Fibroblast of skin of right biceps (primary cell): Measurements from ENCODE around the gene PTPRQ.

Experiments
- DNase-seq: peaks from one replicate; pipeline ENCODE4 v3.0.0-alpha.2; 2013

Gene PTPRQ

GRCh38 chr12:80659512-80660063 is 215.6 kb downstream of the PTPRQ start:
- peak; percentile 12 for DNase-seq

GRCh38 chr12:80662586-80662985 is 218.6 kb downstream of the PTPRQ start:
- DNase-seq: no peak

DNA sequence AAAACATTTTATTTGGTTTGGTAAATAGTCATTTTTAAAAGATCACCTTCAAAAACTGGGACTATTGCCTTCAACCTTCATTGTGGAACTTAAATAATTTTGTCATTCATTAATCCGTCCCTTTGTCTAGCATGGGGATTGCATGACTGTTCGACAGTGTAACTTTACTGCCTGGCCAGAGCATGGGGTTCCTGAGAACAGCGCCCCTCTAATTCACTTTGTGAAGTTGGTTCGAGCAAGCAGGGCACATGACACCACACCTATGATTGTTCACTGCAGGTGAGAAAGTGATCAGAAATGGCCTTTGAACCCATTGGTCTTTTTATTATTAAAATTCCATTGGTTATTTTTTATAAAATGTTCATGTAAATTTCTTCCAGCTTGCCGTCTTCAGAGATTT is 226.2 kb downstream of the PTPRQ start:
- no peak for DNase-seq

DNA sequence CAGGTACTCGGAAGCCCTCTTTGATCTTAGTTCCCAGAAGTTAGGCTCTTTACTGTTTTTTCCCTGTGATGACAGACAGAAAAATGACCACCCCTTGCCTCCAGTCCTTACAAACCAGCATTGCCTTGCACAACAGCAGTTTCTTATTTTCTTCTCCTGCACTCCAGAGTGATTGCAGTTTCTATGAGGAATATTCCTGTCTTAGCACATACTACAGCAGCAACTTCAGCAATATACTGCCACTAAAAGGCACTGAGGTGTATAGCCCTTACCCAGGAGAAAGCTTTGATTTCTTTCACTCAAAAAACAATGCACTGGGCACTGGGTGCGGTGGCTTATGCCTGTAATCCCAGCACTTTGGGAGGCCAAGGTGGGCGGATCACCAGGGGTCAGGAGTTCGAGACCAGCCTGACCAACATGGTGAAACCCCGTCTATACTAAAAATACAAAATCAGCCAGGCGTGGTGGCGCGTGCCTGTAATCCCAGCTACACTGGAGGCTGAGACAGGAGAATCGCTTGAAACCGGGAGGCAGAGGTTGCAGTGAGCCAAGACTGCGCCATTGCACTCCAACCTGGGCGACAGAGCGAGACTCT is 232.1 kb downstream of the PTPRQ start:
- DNase-seq: peak; percentile 23

GRCh38 chr12:80676856-80677255 is 232.8 kb downstream of the PTPRQ start:
- no peak for DNase-seq

- no peak for DNase-seq
Measured at GRCh38 chr12:80677994-80678393, 234.0 kb downstream of the PTPRQ start.

GRCh38 chr12:80679346-80680131 is 235.5 kb downstream of the PTPRQ start:
- DNase-seq: no peak

DNA sequence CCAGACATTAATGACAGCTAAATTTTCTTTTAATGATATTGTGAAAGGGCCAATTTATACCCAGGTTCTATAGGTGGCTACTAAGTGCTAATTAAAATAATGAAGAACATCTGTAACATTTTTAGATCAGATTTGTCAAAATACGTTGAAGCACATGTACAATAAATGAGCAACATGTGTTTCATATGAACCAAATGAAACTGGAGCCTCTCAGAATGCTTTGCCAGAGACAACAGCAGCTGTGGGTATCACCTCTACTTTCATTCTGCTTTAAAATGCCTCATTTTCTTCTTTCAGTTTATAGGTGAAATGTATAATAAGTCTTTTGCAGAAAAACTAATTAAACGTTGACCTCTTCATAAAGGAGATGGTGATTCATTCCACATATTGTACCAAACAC is 237.3 kb downstream of the PTPRQ start:
- no peak for DNase-seq

DNA sequence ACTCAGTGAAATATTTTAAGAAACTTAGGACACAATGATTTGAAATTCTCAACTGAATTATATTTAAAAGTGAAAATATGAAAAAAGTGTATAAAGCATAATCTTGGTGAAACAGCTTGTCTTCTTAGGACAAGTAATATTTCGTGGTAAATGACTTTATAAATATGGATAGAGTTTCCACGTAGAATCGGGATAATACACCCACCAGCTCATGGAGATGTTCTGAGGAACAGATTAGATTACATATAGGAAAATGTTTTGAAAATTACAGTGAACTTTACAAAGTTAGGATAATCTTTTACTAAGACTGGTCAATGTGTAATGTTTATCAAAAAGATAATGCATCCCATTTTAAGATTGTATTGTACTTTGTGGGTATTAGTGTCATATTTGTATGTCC is 237.8 kb downstream of the PTPRQ start:
- no peak for DNase-seq

DNA sequence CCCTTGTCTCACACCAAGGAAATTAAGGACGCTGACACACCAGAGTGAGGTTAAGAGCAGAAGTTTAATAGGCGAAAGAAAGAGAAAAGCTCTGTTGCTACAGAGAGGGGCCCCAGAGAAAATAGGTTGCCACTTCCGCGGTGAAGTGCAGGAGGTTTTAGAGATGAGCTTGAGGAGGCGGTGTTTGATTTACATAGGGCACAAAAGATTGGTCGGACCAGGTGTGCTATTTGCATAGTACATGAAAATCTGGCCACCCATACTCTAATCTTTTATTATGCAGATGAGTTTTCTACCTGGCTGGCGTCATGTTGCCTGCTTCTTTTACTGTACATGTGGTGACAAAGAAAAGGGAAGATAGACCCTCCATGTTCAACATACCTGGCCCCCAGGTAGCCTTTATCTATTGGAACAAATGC is 240.1 kb downstream of the PTPRQ start:
- no peak for DNase-seq

GRCh38 chr12:80690090-80690489 is 246.1 kb downstream of the PTPRQ start:
- no peak for DNase-seq

DNA sequence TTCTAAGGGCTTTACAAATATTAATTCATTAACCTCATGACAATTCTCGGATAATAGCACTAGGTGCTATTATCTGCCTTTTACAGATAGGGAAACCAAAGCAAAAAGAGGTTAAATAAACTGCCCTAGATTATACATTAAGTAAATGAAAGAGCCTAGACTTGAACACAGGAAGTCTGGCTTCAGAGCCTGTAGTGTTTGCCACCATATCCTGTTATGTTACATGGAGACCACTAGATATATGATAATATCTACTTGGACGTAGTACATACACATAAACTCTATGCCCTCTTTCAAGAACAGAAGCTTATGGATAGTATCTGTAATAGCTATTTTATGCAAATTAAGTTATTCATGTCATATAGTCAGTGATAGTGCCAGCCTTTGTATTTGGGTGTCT is 246.5 kb downstream of the PTPRQ start:
- DNase-seq: no peak

DNA sequence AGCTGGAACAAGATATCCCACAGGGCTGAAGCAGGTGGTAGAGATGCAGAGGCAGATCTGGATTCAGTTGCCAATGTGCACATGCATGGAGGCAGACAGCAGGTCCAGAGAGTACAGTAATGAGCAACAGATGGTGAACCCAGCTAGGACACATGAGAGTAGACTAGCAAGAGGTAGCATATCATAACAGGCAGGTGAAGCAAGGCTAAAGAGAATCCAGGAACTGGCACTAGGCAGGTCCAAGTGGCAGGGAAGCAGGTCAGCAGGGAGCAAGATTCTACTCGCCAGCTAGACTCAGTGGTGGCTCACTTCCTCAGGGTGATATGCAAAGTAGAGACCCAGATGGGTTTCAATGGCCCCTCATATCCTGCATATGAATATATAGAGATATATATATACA is 248.1 kb downstream of the PTPRQ start:
- DNase-seq: no peak

- DNase-seq: no peak
Measured at GRCh38 chr12:80697270-80697887, 253.3 kb downstream of the PTPRQ start.

GRCh38 chr12:80698256-80698655 is 254.2 kb downstream of the PTPRQ start:
- no peak for DNase-seq

GRCh38 chr12:80698847-80699542 is 255.0 kb downstream of the PTPRQ start:
- DNase-seq: no peak

- no peak for DNase-seq
Measured at GRCh38 chr12:80700327-80700726, 256.3 kb downstream of the PTPRQ start.

DNA sequence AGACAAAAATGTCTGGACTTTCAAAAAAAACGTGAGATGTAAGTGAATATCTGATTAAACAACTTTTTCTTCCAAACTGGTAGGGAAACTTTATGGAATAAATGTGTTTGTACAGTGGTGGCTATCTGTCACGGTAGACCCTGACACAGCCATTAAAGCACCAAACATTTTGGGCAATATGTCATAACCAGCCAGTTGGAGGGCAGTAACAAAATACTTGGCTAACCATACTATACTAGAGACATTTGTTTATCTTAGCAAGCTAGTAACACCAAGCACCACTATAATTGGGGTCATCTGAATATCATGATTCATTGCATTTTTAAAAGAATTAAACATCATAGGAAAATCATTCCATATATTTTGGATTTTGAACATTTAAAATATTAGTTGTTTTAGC is 257.4 kb downstream of the PTPRQ start:
- DNase-seq: peak; percentile 14

GRCh38 chr12:80702889-80703805 is 259.1 kb downstream of the PTPRQ start:
- DNase-seq: peak; percentile 85

DNA sequence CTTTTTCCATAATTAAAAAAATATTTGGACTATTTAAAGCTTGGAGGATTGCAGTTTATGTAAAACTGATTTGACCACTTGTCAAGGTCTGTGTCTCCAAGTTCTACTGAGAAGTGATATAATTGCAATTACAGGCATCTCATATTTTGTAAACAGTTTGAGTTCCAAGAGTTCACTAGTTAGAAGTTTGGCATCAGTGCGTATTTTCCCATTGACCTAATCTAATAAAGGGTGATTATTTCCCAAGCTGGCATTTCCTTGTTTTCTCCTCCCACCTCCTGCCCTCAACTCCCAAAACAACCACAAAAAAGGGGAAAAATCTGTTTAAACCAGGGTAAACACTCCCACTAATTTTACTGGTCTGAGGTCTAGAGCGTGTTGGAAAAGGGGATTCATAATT is 260.4 kb downstream of the PTPRQ start:
- DNase-seq: no peak

GRCh38 chr12:80707126-80707829 is 263.2 kb downstream of the PTPRQ start, which contains the start of gene MYF6:
MYF6 (plus strand) TSS chr12:80707634; CDS start chr12:80707720, 86 bp downstream.
- no peak for DNase-seq
